HepG2 (cell line): ENCODE measurements around the gene TDRD9. TPM values are rescaled to one million over a fixed set of nuclear protein-coding genes. Genes with fewer than 3 reads are reported as not detected.

Experiments
- AHR ChIP-seq: IDR thresholded peaks from 2 replicates; pipeline ENCODE4 v1.6.1; 2018; ENCODE audit warnings: missing genetic modification reagents, missing compliant biosample characterization
- EHMT2 ChIP-seq: fragments of 200-600 bp; sonication (generic); IDR thresholded peaks from 2 replicates; pipeline ENCODE4 v1.7.0; 2017; ENCODE audit warnings: antibody characterized with exemption, low read depth, low read length, borderline replicate concordance
- KLF13 ChIP-seq: sonication (generic); formaldehyde crosslinking; IDR thresholded peaks from 2 replicates; pipeline ENCODE4 v1.4.0; 2020; ENCODE audit warnings: mild to moderate bottlenecking, missing genetic modification reagents
- SMYD3 ChIP-seq: sonication (generic); formaldehyde crosslinking; IDR thresholded peaks from 2 replicates; pipeline ENCODE4 v1.8.1; 2023; ENCODE audit warnings: mild to moderate bottlenecking, missing genetic modification reagents
- SP2 ChIP-seq: sonication (generic); formaldehyde crosslinking; IDR thresholded peaks from 2 replicates; pipeline ENCODE4 v1.5.1; 2020; ENCODE audit warnings: mild to moderate bottlenecking, missing genetic modification reagents
- TBL1XR1 ChIP-seq: fragments of 150-350 bp; IDR thresholded peaks from 2 replicates; pipeline ENCODE4 v1.6.1; 2014; ENCODE audit warnings: borderline replicate concordance, low read length; ENCODE audit not compliant: partially characterized antibody
- ZBTB20 ChIP-seq: sonication (generic); formaldehyde crosslinking; IDR thresholded peaks from 2 replicates; pipeline ENCODE4 v1.8.1; 2023; ENCODE audit warnings: missing genetic modification reagents, low read depth, mild to moderate bottlenecking, borderline replicate concordance
- ZBTB33 ChIP-seq: sonication (generic); formaldehyde crosslinking; IDR thresholded peaks from 2 replicates; pipeline ENCODE4 v1.4.0; 2020; ENCODE audit warnings: missing genetic modification reagents
- ZFYVE20 ChIP-seq: sonication (generic); formaldehyde crosslinking; IDR thresholded peaks from 2 replicates; pipeline ENCODE4 v1.8.0; 2023; ENCODE audit warnings: low read depth, mild to moderate bottlenecking, moderate library complexity, missing genetic modification reagents, borderline replicate concordance
- ZNF101 ChIP-seq: sonication (generic); formaldehyde crosslinking; IDR thresholded peaks from 2 replicates; pipeline ENCODE4 v1.4.0; 2020; ENCODE audit warnings: mild to moderate bottlenecking, low read depth, missing genetic modification reagents, borderline replicate concordance
- ZNF292 ChIP-seq: sonication (generic); formaldehyde crosslinking; IDR thresholded peaks from 2 replicates; pipeline ENCODE4 v1.8.1; 2022; ENCODE audit warnings: mild to moderate bottlenecking, low read depth, missing genetic modification reagents, borderline replicate concordance
- ZNF33A ChIP-seq: sonication (generic); formaldehyde crosslinking; IDR thresholded peaks from 2 replicates; pipeline ENCODE4 v1.5.1; 2020; ENCODE audit warnings: missing genetic modification reagents, mild to moderate bottlenecking, moderate library complexity, borderline replicate concordance
- ZNF496 ChIP-seq: sonication (generic); formaldehyde crosslinking; IDR thresholded peaks from 2 replicates; pipeline ENCODE4 v1.8.1; 2023; ENCODE audit warnings: mild to moderate bottlenecking, moderate library complexity, missing genetic modification reagents; ENCODE audit not compliant: insufficient replicate concordance
- ZNF569 ChIP-seq: sonication (generic); formaldehyde crosslinking; IDR thresholded peaks from 2 replicates; pipeline ENCODE4 v1.5.0; 2020; ENCODE audit warnings: mild to moderate bottlenecking, missing genetic modification reagents, moderate library complexity, borderline replicate concordance
- ZNF776 ChIP-seq: sonication (generic); formaldehyde crosslinking; IDR thresholded peaks from 2 replicates; pipeline ENCODE4 v1.4.0; 2020; ENCODE audit warnings: mild to moderate bottlenecking, missing genetic modification reagents
- polyA plus RNA-seq, 8 experiments: library from polyadenylated mRNA; depleted of rRNA in 3 of 8; stranded (reverse) in 7 of 8; unstranded in 1 of 8; fragments of >200 nt; fragmentation: Illumina TruSeq in 4 of 8; extraction: Trizol in 4 of 8; gene quantifications; 2 replicates each; pipeline versions ENCODE4 v1.2.1 to v1.2.3, GENCODE V29; 2011 to 2016; ENCODE audit warnings: low read depth in 4 of 8, missing spikeins in 1 of 8, mixed read lengths in 1 of 8; ENCODE audit not compliant: insufficient read depth in 1 of 8
- total RNA-seq, 5 experiments: library from RNA; depleted of rRNA; stranded (reverse); fragments of >200 nt; fragmentation: Illumina TruSeq; extraction: Trizol; gene quantifications; 2 replicates each; pipeline ENCODE4 v1.2.3, GENCODE V29; 2016; ENCODE audit warnings: low read depth in 1 of 5
- TF ChIP-seq, protein P1 (sequence below): sonication (generic); formaldehyde crosslinking; conservative IDR thresholded peaks from 2 replicates; pipeline ENCODE4 v1.4.0; 2020; ENCODE audit warnings: missing genetic modification reagents
- TF ChIP-seq, protein P2 (sequence below): sonication (generic); formaldehyde crosslinking; conservative IDR thresholded peaks from 2 replicates; pipeline ENCODE4 v1.4.0; 2020; ENCODE audit warnings: mild to moderate bottlenecking, missing genetic modification reagents, moderate library complexity
- TF ChIP-seq, protein P3 (sequence below): sonication (generic); formaldehyde crosslinking; IDR thresholded peaks from 2 replicates; pipeline ENCODE4 v1.4.0; 2020; ENCODE audit warnings: missing genetic modification reagents

TDRD9 gene
- total and polyA plus RNA-seq, 2 of the 13 experiments (the other 11 are each of a cell fraction or from before 2014, with no cell fraction given) = not detected

DNA sequence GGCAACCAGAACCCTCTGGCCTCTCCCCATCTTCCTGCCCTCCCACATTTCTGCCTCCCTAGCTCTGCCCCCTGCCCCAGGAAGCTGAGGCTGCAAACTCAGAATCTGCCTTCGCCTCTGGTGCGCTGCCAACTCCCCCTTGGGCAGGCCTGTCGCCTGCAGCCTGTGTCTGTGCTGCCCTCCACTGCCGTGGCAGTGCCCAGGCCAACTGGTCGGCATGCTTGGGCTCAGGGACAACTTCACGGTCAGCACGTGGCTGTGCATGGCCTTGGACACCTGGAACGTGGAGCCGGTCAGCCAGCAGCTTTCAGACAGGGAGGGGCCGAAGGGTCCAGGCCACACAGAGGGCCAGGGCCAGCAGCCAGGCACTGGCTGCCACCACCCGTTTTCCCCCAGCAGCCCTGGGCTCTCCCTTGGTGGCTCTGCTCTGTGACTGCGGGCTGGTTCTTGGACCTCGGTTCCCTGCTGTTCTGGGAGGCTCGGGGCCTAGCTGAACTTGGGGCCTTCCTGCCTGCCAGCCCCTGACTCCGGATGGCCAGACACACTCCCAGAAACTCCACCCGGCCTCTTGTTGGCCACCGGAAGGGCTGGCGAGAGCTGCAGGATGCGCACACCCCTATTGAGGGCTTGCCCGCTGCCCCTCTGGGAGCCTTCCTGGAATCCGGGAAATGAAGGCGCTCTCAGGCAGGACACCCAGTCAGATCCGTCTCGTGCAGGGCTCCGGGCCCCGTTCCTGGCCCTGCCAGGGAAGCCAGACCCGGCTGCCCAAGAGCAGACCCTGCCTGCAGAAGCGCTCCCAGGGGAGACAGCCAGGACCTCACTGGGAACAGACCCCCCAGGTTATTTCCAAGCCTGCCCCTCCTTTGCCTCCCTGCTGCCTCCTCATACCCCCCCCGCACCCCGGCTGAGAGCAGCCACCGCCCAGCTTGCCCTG is 46.7 kb upstream of the TDRD9 start (continued):
- TF ChIP-seq AHR (CRISPR knock-in tag) = peak; percentile 45; the same call in 1 of the 2 replicates
- TF ChIP-seq ZNF101 (CRISPR knock-in tag) = no peak
- TF ChIP-seq KLF13 (CRISPR knock-in tag) = peak; percentile 58; the same call in 1 of the 2 replicates
- TF ChIP-seq ZNF292 (CRISPR knock-in tag) = peak; percentile 81
- no peak for TF ChIP-seq SMYD3 (CRISPR knock-in tag)
- TF ChIP-seq ZNF496 = no peak
- TF ChIP-seq TBL1XR1 = no peak
- TF ChIP-seq ZBTB33 (CRISPR knock-in tag) = peak; percentile 67; the same call in 1 of the 2 replicates
- TF ChIP-seq, protein P1, sequence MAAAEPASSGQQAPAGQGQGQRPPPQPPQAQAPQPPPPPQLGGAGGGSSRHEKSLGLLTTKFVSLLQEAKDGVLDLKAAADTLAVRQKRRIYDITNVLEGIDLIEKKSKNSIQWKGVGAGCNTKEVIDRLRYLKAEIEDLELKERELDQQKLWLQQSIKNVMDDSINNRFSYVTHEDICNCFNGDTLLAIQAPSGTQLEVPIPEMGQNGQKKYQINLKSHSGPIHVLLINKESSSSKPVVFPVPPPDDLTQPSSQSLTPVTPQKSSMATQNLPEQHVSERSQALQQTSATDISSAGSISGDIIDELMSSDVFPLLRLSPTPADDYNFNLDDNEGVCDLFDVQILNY (CRISPR knock-in tag) = no peak
- peak; percentile 93 for TF ChIP-seq ZNF776 (CRISPR knock-in tag)
- TF ChIP-seq ZFYVE20 (CRISPR knock-in tag) = peak; percentile 68; the same call in 1 of the 2 replicates
- 0 out of 2 replicates have a peak, but pooled peaks have one; percentile 26 for TF ChIP-seq SP2 (CRISPR knock-in tag)
- TF ChIP-seq EHMT2 = no peak
- TF ChIP-seq, protein P2, sequence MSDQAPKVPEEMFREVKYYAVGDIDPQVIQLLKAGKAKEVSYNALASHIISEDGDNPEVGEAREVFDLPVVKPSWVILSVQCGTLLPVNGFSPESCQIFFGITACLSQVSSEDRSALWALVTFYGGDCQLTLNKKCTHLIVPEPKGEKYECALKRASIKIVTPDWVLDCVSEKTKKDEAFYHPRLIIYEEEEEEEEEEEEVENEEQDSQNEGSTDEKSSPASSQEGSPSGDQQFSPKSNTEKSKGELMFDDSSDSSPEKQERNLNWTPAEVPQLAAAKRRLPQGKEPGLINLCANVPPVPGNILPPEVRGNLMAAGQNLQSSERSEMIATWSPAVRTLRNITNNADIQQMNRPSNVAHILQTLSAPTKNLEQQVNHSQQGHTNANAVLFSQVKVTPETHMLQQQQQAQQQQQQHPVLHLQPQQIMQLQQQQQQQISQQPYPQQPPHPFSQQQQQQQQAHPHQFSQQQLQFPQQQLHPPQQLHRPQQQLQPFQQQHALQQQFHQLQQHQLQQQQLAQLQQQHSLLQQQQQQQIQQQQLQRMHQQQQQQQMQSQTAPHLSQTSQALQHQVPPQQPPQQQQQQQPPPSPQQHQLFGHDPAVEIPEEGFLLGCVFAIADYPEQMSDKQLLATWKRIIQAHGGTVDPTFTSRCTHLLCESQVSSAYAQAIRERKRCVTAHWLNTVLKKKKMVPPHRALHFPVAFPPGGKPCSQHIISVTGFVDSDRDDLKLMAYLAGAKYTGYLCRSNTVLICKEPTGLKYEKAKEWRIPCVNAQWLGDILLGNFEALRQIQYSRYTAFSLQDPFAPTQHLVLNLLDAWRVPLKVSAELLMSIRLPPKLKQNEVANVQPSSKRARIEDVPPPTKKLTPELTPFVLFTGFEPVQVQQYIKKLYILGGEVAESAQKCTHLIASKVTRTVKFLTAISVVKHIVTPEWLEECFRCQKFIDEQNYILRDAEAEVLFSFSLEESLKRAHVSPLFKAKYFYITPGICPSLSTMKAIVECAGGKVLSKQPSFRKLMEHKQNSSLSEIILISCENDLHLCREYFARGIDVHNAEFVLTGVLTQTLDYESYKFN = peak; percentile 87
- peak; percentile 7; the same call in 1 of the 2 replicates for TF ChIP-seq ZNF569 (CRISPR knock-in tag)
- TF ChIP-seq, protein P3, sequence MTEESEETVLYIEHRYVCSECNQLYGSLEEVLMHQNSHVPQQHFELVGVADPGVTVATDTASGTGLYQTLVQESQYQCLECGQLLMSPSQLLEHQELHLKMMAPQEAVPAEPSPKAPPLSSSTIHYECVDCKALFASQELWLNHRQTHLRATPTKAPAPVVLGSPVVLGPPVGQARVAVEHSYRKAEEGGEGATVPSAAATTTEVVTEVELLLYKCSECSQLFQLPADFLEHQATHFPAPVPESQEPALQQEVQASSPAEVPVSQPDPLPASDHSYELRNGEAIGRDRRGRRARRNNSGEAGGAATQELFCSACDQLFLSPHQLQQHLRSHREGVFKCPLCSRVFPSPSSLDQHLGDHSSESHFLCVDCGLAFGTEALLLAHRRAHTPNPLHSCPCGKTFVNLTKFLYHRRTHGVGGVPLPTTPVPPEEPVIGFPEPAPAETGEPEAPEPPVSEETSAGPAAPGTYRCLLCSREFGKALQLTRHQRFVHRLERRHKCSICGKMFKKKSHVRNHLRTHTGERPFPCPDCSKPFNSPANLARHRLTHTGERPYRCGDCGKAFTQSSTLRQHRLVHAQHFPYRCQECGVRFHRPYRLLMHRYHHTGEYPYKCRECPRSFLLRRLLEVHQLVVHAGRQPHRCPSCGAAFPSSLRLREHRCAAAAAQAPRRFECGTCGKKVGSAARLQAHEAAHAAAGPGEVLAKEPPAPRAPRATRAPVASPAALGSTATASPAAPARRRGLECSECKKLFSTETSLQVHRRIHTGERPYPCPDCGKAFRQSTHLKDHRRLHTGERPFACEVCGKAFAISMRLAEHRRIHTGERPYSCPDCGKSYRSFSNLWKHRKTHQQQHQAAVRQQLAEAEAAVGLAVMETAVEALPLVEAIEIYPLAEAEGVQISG (CRISPR knock-in tag) = peak; percentile 88
- TF ChIP-seq ZBTB20 = peak; percentile 96
- TF ChIP-seq ZNF33A (CRISPR knock-in tag) = peak; percentile 35; the same call in 1 of the 2 replicates
